Transverse colon (tissue), 4 donors: Measurements from ENCODE around the gene KLF13. TPM values are rescaled to one million over a fixed set of nuclear protein-coding genes. Genes with fewer than 3 reads are reported as not detected.

Experiments used
- DNase-seq: peaks from one replicate; pipeline ENCODE4 v3.0.0-alpha.2; 2019
- H3K27ac ChIP-seq, 4 donors: fragments of 200-600 bp; sonication (generic); 2 replicates each; pipeline ENCODE4 v1.5.1; 2016 to 2018; ENCODE audit warnings: inconsistent platforms in 4 of 4
- H3K27me3 ChIP-seq: fragments of 200-600 bp; sonication (generic); 2 replicates; pipeline ENCODE4 v1.5.1; 2017; ENCODE audit warnings: inconsistent platforms
- H3K36me3 ChIP-seq, 4 donors: fragments of 200-600 bp; sonication (generic); 2 replicates each; pipeline ENCODE4 v1.5.1; 2017 to 2019; ENCODE audit warnings: inconsistent platforms in 4 of 4
- H3K4me1 ChIP-seq, 4 donors: fragments of 200-600 bp; sonication (generic); 2 replicates each; pipeline ENCODE4 v1.5.1; 2017 to 2020; ENCODE audit warnings: inconsistent platforms in 4 of 4
- H3K4me3 ChIP-seq, 4 donors: fragments of 200-600 bp; sonication (generic); 1 replicate in 1 of 4; 2 replicates in 3 of 4; pipeline versions ENCODE4 v1.5.1 to v1.6.1; 2017 to 2019; ENCODE audit warnings: inconsistent platforms in 4 of 4
- H3K9me3 ChIP-seq, 2 donors: fragments of 200-600 bp; sonication (generic); 2 replicates each; pipeline ENCODE4 v1.5.1; 2017 to 2019; ENCODE audit warnings: inconsistent platforms in 2 of 2
- CTCF ChIP-seq, 5 experiments: fragments of 200-600 bp in 3 of 5; fragments of 450-650 bp in 2 of 5; sonication (generic) in 3 of 5; IDR thresholded peaks; 1 replicate in 2 of 5; 2 replicates in 3 of 5; pipeline ENCODE4 v1.5.1; 2016 to 2017; ENCODE audit warnings: antibody characterized with exemption in 5 of 5, inconsistent platforms in 3 of 5, mild to moderate bottlenecking in 2 of 5, moderate library complexity in 1 of 5
- EP300 ChIP-seq: sonication (generic); formaldehyde crosslinking; IDR thresholded peaks from one replicate; pipeline ENCODE4 v1.6.1; 2017; ENCODE audit warnings: antibody characterized with exemption, low read depth
- POLR2A ChIP-seq: fragments of 450-650 bp; IDR thresholded peaks from one replicate; pipeline ENCODE4 v1.6.1; 2016; ENCODE audit warnings: antibody characterized with exemption, mild to moderate bottlenecking, moderate library complexity
- POLR2AphosphoS5 ChIP-seq, 3 donors: sonication (generic); formaldehyde crosslinking; IDR thresholded peaks; one replicate each; pipeline ENCODE4 v1.6.1; 2016; ENCODE audit warnings: antibody characterized with exemption in 3 of 3
- WGBS, 2 donors: methylation state at CpG; one replicate each; pipeline ENCODE4 v1.1.5; 2018; ENCODE audit warnings: low coverage in 1 of 2; 5-methylcytosine and 5-hydroxymethylcytosine counted together
- in situ Hi-C, 4 donors: fragments of 200-750 bp; cut with MboI; loops; one replicate each; pipeline versions ENCODE4 v1.15.0 to v1.15.1; 2017; ENCODE audit warnings: low sequenced_read_pairs in 3 of 4, low pct_ligation_motif_present in 1 of 4, low pct_unique_long_range_greater_than_20kb in 1 of 4
- intact Hi-C: fragments of 100-400 bp; cut with DNase I; formaldehyde crosslinking; loops from one replicate; pipeline ENCODE4 v1.15.1; 2023; ENCODE audit warnings: low total_unique reads
- total RNA-seq, 4 donors: library from RNA; depleted of rRNA; stranded (reverse); fragments of >200 nt; gene quantifications; one replicate each; pipeline ENCODE4 v1.1.0, GENCODE V29; 2016

KLF13 gene
- total RNA-seq, 4 donors from 2014 or later = 39.0 to 81.2 (median 68.8) TPM

GRCh38 chr15:31396881-31397560 lies 70.4 kb downstream of the KLF13 start:
- WGBS, 2 donors = 26% methylated on average over 27 of the region's 27 CpGs; no CpG with 5 or more reads in 1 of the 2 donors
- TF ChIP-seq EP300 (peak; percentile 32), CTCF (IDR thresholded peaks at IDR 0.05) (no peak), POLR2AphosphoS5 (IDR thresholded peaks at IDR 0.05) (peak; percentile 16 to 58 (median 50))
- Histone ChIP-seq H3K36me3 (no peaks in the 10 kb centered on the region), H3K4me3 (peak overlapping the region in 1 of 4 donors; percentile 15), H3K4me1 (peaks cover 11 to 45% (median 29%) of the 10 kb centered on the region in 4 donors), H3K27ac (peak overlapping the region; percentile 74 to 82 (median 79)), H3K27me3 (no peaks in the 10 kb centered on the region), H3K9me3 (no peaks in the 10 kb centered on the region)
- in situ Hi-C loops (no loop called here), intact Hi-C loops (loop anchor here (2.0 to 10.0 kb wide), 2 partner anchors 28 to 62 kb away; no protein-coding TSS in a partner anchor)
- peak; percentile 97 for DNase-seq

GRCh38 chr15:31397851-31398661 lies 71.4 kb downstream of the KLF13 start:
- TF ChIP-seq POLR2AphosphoS5 (IDR thresholded peaks at IDR 0.05) (no peak), CTCF (IDR thresholded peaks at IDR 0.05) (no peak), EP300 (no peak), POLR2A (no peak)
- in situ Hi-C loops = no loop called here
- Histone ChIP-seq H3K4me3 (no peak overlapping the region), H3K27ac (peak overlapping the region; percentile 74 to 82 (median 79)), H3K36me3 (no peaks in the 10 kb centered on the region), H3K4me1 (peaks cover 11 to 37% (median 23%) of the 10 kb centered on the region in 4 donors), H3K27me3 (no peaks in the 10 kb centered on the region), H3K9me3 (no peaks in the 10 kb centered on the region)
- intact Hi-C loops = loop anchor here (2.0 to 10.0 kb wide), 2 partner anchors 27 to 63 kb away; no protein-coding TSS in a partner anchor
- WGBS, 2 donors = 30 to 61% methylated on average over 4 to 20 of the region's 21 CpGs
- DNase-seq = no peak

- in situ Hi-C loops (no loop called here), intact Hi-C loops (loop anchor here (10.0 kb wide), 1 partner anchor 64 kb away; no protein-coding TSS in a partner anchor)
- TF ChIP-seq POLR2AphosphoS5 (IDR thresholded peaks at IDR 0.05) = no peak
- TF ChIP-seq CTCF (IDR thresholded peaks at IDR 0.05) = no peak
- TF ChIP-seq EP300 = no peak
- TF ChIP-seq POLR2A = no peak
- 66 to 100% methylated on average over 1 to 10 of the region's 10 CpGs for WGBS, 2 donors
- Histone ChIP-seq H3K27ac (peak overlapping the region; percentile 74 to 82 (median 79)), H3K36me3 (no peaks in the 10 kb centered on the region), H3K27me3 (no peaks in the 10 kb centered on the region), H3K4me3 (no peak overlapping the region), H3K4me1 (peaks cover 11 to 33% (median 23%) of the 10 kb centered on the region in 4 donors), H3K9me3 (no peaks in the 10 kb centered on the region)
- peak; percentile 66 for DNase-seq
Measured at GRCh38 chr15:31398677-31399301, 72.2 kb downstream of the KLF13 start.
